ENCODE results near the gene PRAC2.
"Not testable (repeated sequence)": the region's sequence is repeated elsewhere in the genome, so short reads cannot be mapped to it uniquely, and the experiment has no call there.

Gene PRAC2

GRCh38 chr17:48722915-48723422 is at the start of gene PRAC2:
Gene PRAC2 (plus strand): TSS chr17:48723185. CDS start chr17:48724411, 1,226 bp downstream.
- no peak for DNase-seq

- no peak for DNase-seq
These were observed 45.9 kb upstream of the PRAC2 start for GRCh38 chr17:48676963-48677558.

GRCh38 chr17:48678141-48678971 is 44.6 kb upstream of the PRAC2 start:
- DNase-seq, result peak; percentile 61

GRCh38 chr17:48679385-48680096 is 43.4 kb upstream of the PRAC2 start:
- DNase-seq, result no peak

- no peak for DNase-seq
These were observed 41.4 kb upstream of the PRAC2 start for GRCh38 chr17:48681609-48682008.

- no peak for DNase-seq
These were observed 32.3 kb upstream of the PRAC2 start for GRCh38 chr17:48690655-48691054.

- no peak for DNase-seq
These were observed 30.9 kb upstream of the PRAC2 start for GRCh38 chr17:48692049-48692448.

- no peak for DNase-seq
These were observed 29.8 kb upstream of the PRAC2 start for GRCh38 chr17:48693178-48693577.

- DNase-seq, result no peak
These were observed 21.0 kb upstream of the PRAC2 start for GRCh38 chr17:48701864-48702532.

GRCh38 chr17:48704361-48705248 is 18.4 kb upstream of the PRAC2 start:
- DNase-seq, result no peak

- no peak for DNase-seq
These were observed 11.9 kb upstream of the PRAC2 start for GRCh38 chr17:48711128-48711527.

- no peak for DNase-seq
These were observed 7.2 kb upstream of the PRAC2 start for GRCh38 chr17:48715496-48716399.

GRCh38 chr17:48716549-48716948 is 6.4 kb upstream of the PRAC2 start:
- DNase-seq, result not testable (repeated sequence)

GRCh38 chr17:48717367-48718226 is 5.4 kb upstream of the PRAC2 start:
- DNase-seq, result no peak

- DNase-seq, result peak; percentile 18
These were observed 4.7 kb upstream of the PRAC2 start for GRCh38 chr17:48718227-48718760.

GRCh38 chr17:48718761-48719641 is 4.0 kb upstream of the PRAC2 start:
- DNase-seq, result peak; percentile 28

GRCh38 chr17:48719642-48720265 is 3.2 kb upstream of the PRAC2 start:
- DNase-seq, result no peak
